GM18511 (cell line): ENCODE results near the gene B4GALT2.
A peak's percentile ranks its signal among the peaks of the same experiment; 100 is the strongest.

ENCODE experiments used
- ATAC-seq: cut with Tn5 transposase; IDR thresholded peaks from one replicate; pipeline ENCODE4 v1.9.1; 2021; ENCODE audit warnings: mild to moderate bottlenecking, moderate library complexity; ENCODE audit not compliant: unreplicated experiment

The B4GALT2 gene

GRCh38 chr1:43969416-43969745 lies 9.6 kb upstream of the B4GALT2 start:
- no peak for ATAC-seq

GRCh38 chr1:43969746-43970466 lies 9.1 kb upstream of the B4GALT2 start, which contains the start of gene DPH2:
DPH2 (plus strand) TSS chr1:43970010; CDS start chr1:43970176, 166 bp downstream.
- ATAC-seq = peak; percentile 83

GRCh38 chr1:43970502-43970901 lies 8.5 kb upstream of the B4GALT2 start:
- ATAC-seq = no peak

GRCh38 chr1:43970911-43971310 lies 8.1 kb upstream of the B4GALT2 start:
- ATAC-seq = no peak

GRCh38 chr1:43971336-43971980 lies 7.6 kb upstream of the B4GALT2 start:
- ATAC-seq = no peak

GRCh38 chr1:43973981-43974442 lies 5.0 kb upstream of the B4GALT2 start:
- ATAC-seq = no peak

- ATAC-seq = peak; percentile 67
These were observed 4.4 kb upstream of the B4GALT2 start, which contains the start of gene ATP6V0B for GRCh38 chr1:43974443-43975248. ATP6V0B (plus strand) TSS chr1:43974960; CDS start chr1:43975041, 81 bp downstream.

- ATAC-seq = peak; percentile 2
These were observed 3.6 kb upstream of the B4GALT2 start for GRCh38 chr1:43975249-43975961.

- no peak for ATAC-seq
These were observed 3.0 kb upstream of the B4GALT2 start for GRCh38 chr1:43976045-43976444.

- no peak for ATAC-seq
These were observed 2.1 kb upstream of the B4GALT2 start for GRCh38 chr1:43976890-43977289.

- no peak for ATAC-seq
These were observed 1.4 kb upstream of the B4GALT2 start for GRCh38 chr1:43977376-43978263.

GRCh38 chr1:43978264-43978550 lies 803 bp upstream of the B4GALT2 start:
- no peak for ATAC-seq

GRCh38 chr1:43979261-43979527 lies 184 bp downstream of the B4GALT2 start:
- no peak for ATAC-seq

- ATAC-seq = no peak
These were observed 681 bp downstream of the B4GALT2 start for GRCh38 chr1:43979528-43980254.

GRCh38 chr1:43980255-43981134 lies 1.5 kb downstream of the B4GALT2 start:
- no peak for ATAC-seq

GRCh38 chr1:43981135-43981491 lies 2.1 kb downstream of the B4GALT2 start:
- no peak for ATAC-seq

- ATAC-seq = no peak
These were observed 2.6 kb downstream of the B4GALT2 start for GRCh38 chr1:43981636-43982035.

GRCh38 chr1:43982241-43982640 lies 3.2 kb downstream of the B4GALT2 start:
- no peak for ATAC-seq

- ATAC-seq = no peak
These were observed 3.8 kb downstream of the B4GALT2 start for GRCh38 chr1:43982808-43983207.
